CD14-positive monocyte (primary cell): ENCODE results near the gene GPRIN1. TPM values are rescaled to one million over a fixed set of nuclear protein-coding genes. Genes with fewer than 3 reads are reported as not detected.
A peak's percentile ranks its signal among the peaks of the same experiment; 100 is the strongest.

ENCODE experiments used
- DNase-seq, 3 donors: peaks; one replicate each; pipeline ENCODE4 v3.0.0-alpha.2; 2011 to 2022
- H2AFZ ChIP-seq: 2 replicates; pipeline ENCODE4 v1.6.0; 2012; ENCODE audit warnings: mild to moderate bottlenecking, low read depth, low read length, inconsistent platforms; ENCODE audit not compliant: insufficient read depth, poor library complexity, severe bottlenecking
- H3K27ac ChIP-seq, 2 donors: 1 replicate in 1 of 2; 2 replicates in 1 of 2; pipeline ENCODE4 v1.5.1; 2012 to 2013; ENCODE audit warnings: low read length in 2 of 2, control low read depth in 1 of 2, inconsistent platforms in 1 of 2, low read depth in 1 of 2, mild to moderate bottlenecking in 1 of 2
- H3K27me3 ChIP-seq, 2 donors: one replicate each; pipeline versions ENCODE4 v1.6.0 to v1.6.1; 2011 to 2013; ENCODE audit warnings: low read length in 2 of 2; ENCODE audit not compliant: control insufficient read depth in 2 of 2, insufficient read depth in 2 of 2
- H3K36me3 ChIP-seq, 2 donors: replicated peaks in 1 of 2; 1 replicate in 1 of 2; 2 replicates in 1 of 2; pipeline versions ENCODE4 v1.5.1 to v1.6.1; 2012 to 2013; ENCODE audit warnings: low read length in 2 of 2, control low read depth in 1 of 2, inconsistent platforms in 1 of 2, mild to moderate bottlenecking in 1 of 2; ENCODE audit not compliant: insufficient read depth in 2 of 2, control insufficient read depth in 1 of 2
- H3K4me1 ChIP-seq, 2 donors: 1 replicate in 1 of 2; 2 replicates in 1 of 2; pipeline versions ENCODE4 v1.5.1 to v1.6.1; 2012 to 2013; ENCODE audit warnings: low read length in 2 of 2, control low read depth in 1 of 2, inconsistent platforms in 1 of 2, mild to moderate bottlenecking in 1 of 2, moderate library complexity in 1 of 2; ENCODE audit not compliant: insufficient read depth in 2 of 2, control insufficient read depth in 1 of 2
- H3K4me2 ChIP-seq: replicated peaks from 2 replicates; pipeline ENCODE3; 2012; ENCODE audit warnings: low read length, moderate library complexity, mild to moderate bottlenecking; ENCODE audit not compliant: poor library complexity, severe bottlenecking; ENCODE audit errors: extremely low read depth
- H3K4me3 ChIP-seq, 3 experiments: fragments of 200-600 bp in 1 of 3; sonication (generic) in 1 of 3; replicated peaks in 1 of 3; 1 replicate in 2 of 3; 2 replicates in 1 of 3; pipeline ENCODE4 v1.5.1; 2011 to 2013; ENCODE audit warnings: low read length in 3 of 3, mild to moderate bottlenecking in 3 of 3, control low read depth in 2 of 3, low read depth in 2 of 3, inconsistent platforms in 1 of 3, moderate library complexity in 1 of 3
- H3K79me2 ChIP-seq: 2 replicates; pipeline ENCODE4 v1.6.0; 2012; ENCODE audit warnings: mild to moderate bottlenecking, control low read depth, inconsistent platforms, low read length, moderate library complexity; ENCODE audit not compliant: insufficient read depth
- H3K9ac ChIP-seq: 2 replicates; pipeline ENCODE4 v1.6.0; 2017; ENCODE audit warnings: low read length, mild to moderate bottlenecking; ENCODE audit not compliant: insufficient read depth, poor library complexity, severe bottlenecking
- H3K9me3 ChIP-seq, 2 donors: replicated peaks in 1 of 2; 1 replicate in 1 of 2; 2 replicates in 1 of 2; pipeline versions ENCODE4 v1.5.1 to v1.6.1; 2012 to 2013; ENCODE audit warnings: low read length in 2 of 2, control low read depth in 1 of 2; ENCODE audit not compliant: control insufficient read depth in 1 of 2, insufficient read depth in 1 of 2
- H4K20me1 ChIP-seq: 2 replicates; pipeline ENCODE4 v1.6.0; 2012; ENCODE audit warnings: mild to moderate bottlenecking, low read length, control low read depth, moderate library complexity; ENCODE audit not compliant: insufficient read depth
- H3K27ac Mint-ChIP-seq, 7 donors: one replicate each; pipeline ENCODE4 v1.8.0; 2020; ENCODE audit warnings: mild to moderate bottlenecking in 7 of 7, mixed read lengths in 7 of 7, moderate library complexity in 6 of 7, inconsistent platforms in 2 of 7
- H3K27me3 Mint-ChIP-seq, 3 donors: one replicate each; pipeline ENCODE4 v1.8.0; 2021 to 2022; ENCODE audit warnings: low read depth in 3 of 3, mild to moderate bottlenecking in 3 of 3, mixed read lengths in 3 of 3, moderate library complexity in 3 of 3, inconsistent platforms in 1 of 3
- H3K36me3 Mint-ChIP-seq, 2 donors: one replicate each; pipeline ENCODE4 v1.8.0; 2020; ENCODE audit warnings: mixed read lengths in 2 of 2, inconsistent platforms in 1 of 2, mild to moderate bottlenecking in 1 of 2
- H3K4me1 Mint-ChIP-seq: one replicate; pipeline ENCODE4 v1.8.0; 2020; ENCODE audit warnings: mild to moderate bottlenecking, mixed read lengths
- H3K4me3 Mint-ChIP-seq, 2 donors: one replicate each; pipeline ENCODE4 v1.8.0; 2020; ENCODE audit warnings: mild to moderate bottlenecking in 2 of 2, mixed read lengths in 2 of 2, moderate library complexity in 1 of 2
- H3K9me3 Mint-ChIP-seq, 7 donors: one replicate each; pipeline ENCODE4 v1.8.0; 2020 to 2022; ENCODE audit warnings: mixed read lengths in 7 of 7, mild to moderate bottlenecking in 6 of 7, moderate library complexity in 6 of 7, inconsistent platforms in 2 of 7
- WGBS: methylation state at CpG from one replicate; pipeline ENCODE4 v1.1.5; 2013; ENCODE audit warnings: missing lambda C conversion rate; ENCODE audit not compliant: insufficient coverage; 5-methylcytosine and 5-hydroxymethylcytosine counted together
- intact Hi-C, 2 donors: fragments of 100-400 bp; cut with micrococcal nuclease; formaldehyde crosslinking; loops; one replicate each; pipeline versions ENCODE4 v1.15.0 to v1.15.1; 2023
- polyA plus RNA-seq, 3 donors: library from polyadenylated mRNA; depleted of rRNA in 1 of 3; unstranded in 2 of 3; stranded (reverse) in 1 of 3; fragments of 300-500 nt in 2 of 3; fragments of >200 nt in 1 of 3; fragmentation: Illumina TruSeq in 2 of 3; gene quantifications; 1 replicate in 2 of 3; 2 replicates in 1 of 3; pipeline ENCODE4 v1.2.3, GENCODE V29; 2012 to 2021
- TF ChIP-seq, protein P1 (sequence below): fragments of 200-600 bp; IDR thresholded peaks from one replicate; pipeline ENCODE4 v1.8.0; 2022; ENCODE audit warnings: antibody characterized with exemption, mild to moderate bottlenecking

The GPRIN1 gene
- polyA plus RNA-seq, 3 donors: 0.05 to 0.30 (median 0.13) TPM

DNA sequence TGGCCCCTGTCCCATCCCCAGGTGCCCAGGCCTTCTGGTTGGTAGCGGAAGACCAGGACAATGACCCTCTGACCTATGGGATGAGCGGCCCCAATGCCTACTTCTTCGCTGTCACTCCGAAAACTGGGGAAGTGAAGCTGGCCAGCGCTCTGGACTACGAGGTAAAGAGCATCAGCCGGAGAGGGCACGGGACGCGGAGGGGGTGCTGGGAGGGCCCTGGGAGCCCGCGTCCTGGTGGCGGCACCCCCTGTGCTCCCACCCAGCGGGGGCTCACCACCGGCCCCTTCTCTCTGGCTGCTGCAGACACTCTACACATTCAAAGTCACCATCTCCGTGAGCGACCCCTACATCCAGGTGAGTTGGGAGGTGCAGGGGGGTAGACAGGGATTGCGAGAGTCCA, 41.3 kb downstream of the GPRIN1 start:
- TF ChIP-seq, protein P1, sequence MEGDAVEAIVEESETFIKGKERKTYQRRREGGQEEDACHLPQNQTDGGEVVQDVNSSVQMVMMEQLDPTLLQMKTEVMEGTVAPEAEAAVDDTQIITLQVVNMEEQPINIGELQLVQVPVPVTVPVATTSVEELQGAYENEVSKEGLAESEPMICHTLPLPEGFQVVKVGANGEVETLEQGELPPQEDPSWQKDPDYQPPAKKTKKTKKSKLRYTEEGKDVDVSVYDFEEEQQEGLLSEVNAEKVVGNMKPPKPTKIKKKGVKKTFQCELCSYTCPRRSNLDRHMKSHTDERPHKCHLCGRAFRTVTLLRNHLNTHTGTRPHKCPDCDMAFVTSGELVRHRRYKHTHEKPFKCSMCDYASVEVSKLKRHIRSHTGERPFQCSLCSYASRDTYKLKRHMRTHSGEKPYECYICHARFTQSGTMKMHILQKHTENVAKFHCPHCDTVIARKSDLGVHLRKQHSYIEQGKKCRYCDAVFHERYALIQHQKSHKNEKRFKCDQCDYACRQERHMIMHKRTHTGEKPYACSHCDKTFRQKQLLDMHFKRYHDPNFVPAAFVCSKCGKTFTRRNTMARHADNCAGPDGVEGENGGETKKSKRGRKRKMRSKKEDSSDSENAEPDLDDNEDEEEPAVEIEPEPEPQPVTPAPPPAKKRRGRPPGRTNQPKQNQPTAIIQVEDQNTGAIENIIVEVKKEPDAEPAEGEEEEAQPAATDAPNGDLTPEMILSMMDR: no peak
- 82% methylated on average over 10 of the region's 18 CpGs for WGBS
- no peak overlapping the region for H2AFZ ChIP-seq
- peaks cover 0 to 6% (median 2%) of the 10 kb centered on the region in 7 donors for H3K9me3 Mint-ChIP-seq
- DNase-seq: no peak
- H3K36me3 ChIP-seq: no peaks in the 10 kb centered on the region
- H3K27ac ChIP-seq: no peak overlapping the region
- peaks cover 9 to 12% (median 12%) of the 10 kb centered on the region in 3 donors for H3K27me3 Mint-ChIP-seq
- no peaks in the 10 kb centered on the region for H4K20me1 ChIP-seq
- no peak overlapping the region for H3K9ac ChIP-seq
- H3K27me3 ChIP-seq: no peaks in the 10 kb centered on the region
- no peak overlapping the region for H3K4me3 ChIP-seq
- intact Hi-C loops: no loop called here
- H3K4me3 Mint-ChIP-seq: no peak overlapping the region
- H3K4me2 ChIP-seq: no peak overlapping the region
- H3K79me2 ChIP-seq: no peaks in the 10 kb centered on the region
- H3K36me3 Mint-ChIP-seq: no peaks in the 10 kb centered on the region
- no peaks in the 10 kb centered on the region for H3K4me1 Mint-ChIP-seq
- no peaks in the 10 kb centered on the region for H3K4me1 ChIP-seq
- peaks cover 0 to 3% of the 10 kb centered on the region in 2 donors for H3K9me3 ChIP-seq
- no peak overlapping the region for H3K27ac Mint-ChIP-seq

DNA sequence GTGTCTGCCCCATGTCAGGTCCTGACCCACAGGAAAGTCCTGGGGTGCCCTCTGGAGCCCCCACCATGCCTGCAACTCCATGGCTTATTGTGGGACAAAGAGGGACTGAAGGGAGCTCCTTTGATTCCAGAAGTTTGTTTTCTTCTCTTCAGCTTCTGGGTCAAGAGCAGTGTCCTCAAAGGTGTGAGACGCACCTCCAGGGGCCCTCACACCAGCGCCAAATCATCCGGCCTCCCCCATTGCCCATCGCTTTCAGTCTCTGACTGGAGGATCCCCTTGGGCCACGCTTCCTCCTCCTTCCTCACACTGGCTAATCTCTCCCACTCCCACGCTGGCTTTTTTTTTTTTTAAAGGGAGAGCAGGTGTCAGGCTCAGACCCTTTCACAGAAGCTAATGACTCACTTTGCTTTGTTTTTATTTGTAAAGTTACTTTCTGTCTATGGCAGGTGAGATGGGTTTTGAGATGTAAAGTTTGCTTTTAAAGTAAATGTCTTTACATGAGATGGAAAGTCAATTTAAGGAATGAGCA, 44.1 kb downstream of the GPRIN1 start:
- Mint-ChIP-seq H3K27me3 (peaks cover 5 to 11% (median 8%) of the 10 kb centered on the region in 3 donors), H3K27ac (peak overlapping the region in 1 of 7 donors; percentile 37), H3K4me3 (no peak overlapping the region), H3K4me1 (no peaks in the 10 kb centered on the region), H3K36me3 (no peaks in the 10 kb centered on the region), H3K9me3 (peaks cover 0 to 6% (median 2%) of the 10 kb centered on the region in 7 donors)
- no peaks in the 10 kb centered on the region for H3K79me2 ChIP-seq
- no peak overlapping the region for H2AFZ ChIP-seq
- H3K9me3 ChIP-seq: peaks cover 0 to 3% of the 10 kb centered on the region in 2 donors
- intact Hi-C loops: no loop called here
- no peak overlapping the region for H3K4me3 ChIP-seq
- no peaks in the 10 kb centered on the region for H4K20me1 ChIP-seq
- no peak overlapping the region for H3K4me2 ChIP-seq
- H3K36me3 ChIP-seq: no peaks in the 10 kb centered on the region
- H3K4me1 ChIP-seq: no peaks in the 10 kb centered on the region
- TF ChIP-seq, protein P1: no peak
- no peak for DNase-seq
- H3K27me3 ChIP-seq: no peaks in the 10 kb centered on the region
- no peak overlapping the region for H3K9ac ChIP-seq
- WGBS: 60% methylated on average over 1 of the region's 6 CpGs
- H3K27ac ChIP-seq: no peak overlapping the region
